Cardiac ventricle fibroblast (primary cell): ENCODE measurements around the gene ARHGAP40. TPM values are rescaled to one million over a fixed set of nuclear protein-coding genes. Genes with fewer than 3 reads are reported as not detected.

Experiments used
- total RNA-seq: library from RNA; depleted of rRNA; stranded (reverse); fragments of >200 nt; gene quantifications from 2 replicates; pipeline ENCODE4 v1.2.3, GENCODE V29; 2015

The ARHGAP40 gene
- total RNA-seq = not detected in 2 replicates

GRCh38 chr20:38601216-38602184 lies at the start of gene ARHGAP40:
Gene ARHGAP40, plus strand, starts transcription at chr20:38601809.

GRCh38 chr20:38581013-38581412 lies 20.6 kb upstream of the ARHGAP40 start, which contains the start of gene ADIG:
Gene ADIG, plus strand, starts transcription at chr20:38581197. Its CDS starts 54 bp downstream, at chr20:38581251.

Other genes with a start within 250 kb of the ARHGAP40 start
- 8.4 and 10.1 TPM in 2 replicates for gene SNHG17, start 166.5 kb upstream of the ARHGAP40 start, total RNA-seq
- gene RALGAPB, start 129.0 kb upstream of the ARHGAP40 start, total RNA-seq = 16.2 and 17.8 TPM in 2 replicates
- not detected in 2 replicates for gene ADIG, start 20.6 kb upstream of the ARHGAP40 start, total RNA-seq
- gene SLC32A1, start 122.7 kb downstream of the ARHGAP40 start, total RNA-seq = not detected in 2 replicates
- gene ACTR5, start 146.7 kb downstream of the ARHGAP40 start, total RNA-seq = 4.1 and 4.5 TPM in 2 replicates
- gene PPP1R16B, start 203.9 kb downstream of the ARHGAP40 start, total RNA-seq = 0.31 and 0.44 TPM in 2 replicates